HepG2 (cell line): ENCODE results near the gene TMEM63B. TPM values are rescaled to one million over a fixed set of nuclear protein-coding genes. Genes with fewer than 3 reads are reported as not detected.

Source experiments
- BHLHE40 ChIP-seq: IDR thresholded peaks from 2 replicates; pipeline ENCODE4 v1.6.1; 2011; ENCODE audit warnings: low read length, improper control_type of control experiment
- FOSL2 ChIP-seq: sonication (generic); formaldehyde crosslinking; IDR thresholded peaks from 2 replicates; pipeline ENCODE4 v1.4.0; 2020; ENCODE audit warnings: missing genetic modification reagents
- HIC2 ChIP-seq: sonication (generic); formaldehyde crosslinking; IDR thresholded peaks from 2 replicates; pipeline ENCODE4 v1.9.0; 2022; ENCODE audit warnings: low read depth, missing genetic modification reagents
- NFE2L1 ChIP-seq: sonication (generic); formaldehyde crosslinking; IDR thresholded peaks from 2 replicates; pipeline ENCODE4 v1.4.0; 2020; ENCODE audit warnings: missing genetic modification reagents, mild to moderate bottlenecking, borderline replicate concordance
- NFYC ChIP-seq: IDR thresholded peaks from 2 replicates; pipeline ENCODE4 v1.6.1; 2016; ENCODE audit warnings: missing genetic modification reagents, missing compliant biosample characterization
- NR0B2 ChIP-seq: sonication (generic); formaldehyde crosslinking; IDR thresholded peaks from 2 replicates; pipeline ENCODE4 v1.4.0; 2020; ENCODE audit warnings: mild to moderate bottlenecking, missing genetic modification reagents
- NR2C2 ChIP-seq: sonication (generic); formaldehyde crosslinking; IDR thresholded peaks from 2 replicates; pipeline ENCODE4 v1.4.0; 2020; ENCODE audit warnings: missing genetic modification reagents, mild to moderate bottlenecking, moderate library complexity, borderline replicate concordance
- PHF5A ChIP-seq: IDR thresholded peaks from one replicate; pipeline ENCODE4 v1.6.1; 2018; ENCODE audit warnings: low read depth, missing genetic modification reagents; ENCODE audit not compliant: unreplicated experiment
- RFXAP ChIP-seq: sonication (generic); formaldehyde crosslinking; IDR thresholded peaks from 2 replicates; pipeline ENCODE4 v1.4.0; 2020; ENCODE audit warnings: missing genetic modification reagents, borderline replicate concordance
- SAFB2 ChIP-seq: sonication (generic); formaldehyde crosslinking; IDR thresholded peaks from 2 replicates; pipeline ENCODE4 v1.5.1; 2020; ENCODE audit warnings: missing genetic modification reagents, low read depth, mild to moderate bottlenecking, borderline replicate concordance
- SAP130 ChIP-seq: IDR thresholded peaks from 2 replicates; pipeline ENCODE4 v1.6.1; 2016; ENCODE audit warnings: low read depth
- ZFP37 ChIP-seq: sonication (generic); formaldehyde crosslinking; IDR thresholded peaks from 2 replicates; pipeline ENCODE4 v1.4.0; 2020; ENCODE audit warnings: missing genetic modification reagents, borderline replicate concordance
- ZNF12 ChIP-seq: sonication (generic); formaldehyde crosslinking; IDR thresholded peaks from 2 replicates; pipeline ENCODE4 v1.5.0; 2020; ENCODE audit warnings: missing genetic modification reagents
- ZNF143 ChIP-seq: sonication (generic); formaldehyde crosslinking; IDR thresholded peaks from 2 replicates; pipeline ENCODE4 v1.4.0; 2020; ENCODE audit warnings: missing genetic modification reagents
- ZNF570 ChIP-seq: sonication (generic); formaldehyde crosslinking; IDR thresholded peaks from 2 replicates; pipeline ENCODE4 v1.4.0; 2020; ENCODE audit warnings: mild to moderate bottlenecking, missing genetic modification reagents, borderline replicate concordance
- ZNF879 ChIP-seq: sonication (generic); formaldehyde crosslinking; IDR thresholded peaks from 2 replicates; pipeline ENCODE4 v1.8.1; 2023; ENCODE audit warnings: missing genetic modification reagents
- polyA plus RNA-seq, 8 experiments: library from polyadenylated mRNA; depleted of rRNA in 3 of 8; stranded (reverse) in 7 of 8; unstranded in 1 of 8; fragments of >200 nt; fragmentation: Illumina TruSeq in 4 of 8; extraction: Trizol in 4 of 8; gene quantifications; 2 replicates each; pipeline versions ENCODE4 v1.2.1 to v1.2.3, GENCODE V29; 2011 to 2016; ENCODE audit warnings: low read depth in 4 of 8, missing spikeins in 1 of 8, mixed read lengths in 1 of 8; ENCODE audit not compliant: insufficient read depth in 1 of 8
- total RNA-seq, 5 experiments: library from RNA; depleted of rRNA; stranded (reverse); fragments of >200 nt; fragmentation: Illumina TruSeq; extraction: Trizol; gene quantifications; 2 replicates each; pipeline ENCODE4 v1.2.3, GENCODE V29; 2016; ENCODE audit warnings: low read depth in 1 of 5
- TF ChIP-seq, protein P1 (sequence below): sonication (generic); formaldehyde crosslinking; IDR thresholded peaks from 2 replicates; pipeline ENCODE4 v1.5.0; 2020; ENCODE audit warnings: mild to moderate bottlenecking, missing genetic modification reagents, borderline replicate concordance
- TF ChIP-seq, protein P2 (sequence below): sonication (generic); formaldehyde crosslinking; IDR thresholded peaks from 2 replicates; pipeline ENCODE4 v1.5.0; 2020; ENCODE audit warnings: mild to moderate bottlenecking, missing genetic modification reagents
- TF ChIP-seq, protein P3 (sequence below): IDR thresholded peaks from 2 replicates; pipeline ENCODE4 v1.6.1; 2016; ENCODE audit warnings: low read depth, control low read depth

Gene TMEM63B
- total and polyA plus RNA-seq, 2 of the 13 experiments (the other 11 are each of a cell fraction or from before 2014, with no cell fraction given): 27.4 to 75.8 TPM

DNA sequence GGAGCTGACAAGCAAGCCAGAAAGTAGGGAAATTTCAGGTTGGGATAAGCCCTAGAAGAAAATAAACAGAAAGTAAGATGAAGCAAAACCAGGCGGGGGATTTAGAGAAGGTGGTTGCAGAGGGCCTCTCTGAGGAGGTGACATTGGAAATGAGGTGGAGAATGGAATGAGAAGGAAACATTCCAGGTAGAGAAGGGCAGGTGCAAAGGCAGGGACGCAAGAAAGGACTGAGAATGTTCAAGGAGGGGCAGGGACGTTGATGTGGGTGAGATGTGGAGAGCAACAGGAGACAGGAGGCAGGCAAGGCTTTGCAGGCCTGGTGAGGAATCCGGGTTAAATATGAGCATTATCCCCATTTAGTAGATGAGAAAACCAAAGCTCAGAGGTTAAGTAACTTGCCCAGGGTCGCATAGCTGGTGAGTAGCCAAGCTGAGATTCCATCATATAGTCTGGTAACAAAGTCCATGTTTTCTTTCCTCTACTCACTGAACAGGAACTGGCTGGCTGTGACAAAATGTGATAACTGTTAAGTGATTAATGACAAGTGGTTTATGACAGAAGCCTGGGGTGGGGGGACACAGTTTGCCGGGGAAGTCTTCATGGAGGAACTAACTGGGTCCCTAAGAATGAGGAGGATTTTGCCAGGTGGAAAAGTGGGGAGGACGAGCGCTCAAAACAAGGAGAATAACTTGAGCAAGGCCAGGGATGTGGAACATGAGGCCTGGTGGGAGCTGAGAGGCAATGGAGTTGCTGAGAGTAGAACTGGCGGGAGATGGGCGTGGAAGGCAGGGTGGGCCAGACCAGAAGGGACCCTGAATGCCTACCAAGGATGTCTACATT lies 32.7 kb upstream of the TMEM63B start (continued):
- TF ChIP-seq NR2C2 (CRISPR knock-in tag): no peak
- TF ChIP-seq, protein P1, sequence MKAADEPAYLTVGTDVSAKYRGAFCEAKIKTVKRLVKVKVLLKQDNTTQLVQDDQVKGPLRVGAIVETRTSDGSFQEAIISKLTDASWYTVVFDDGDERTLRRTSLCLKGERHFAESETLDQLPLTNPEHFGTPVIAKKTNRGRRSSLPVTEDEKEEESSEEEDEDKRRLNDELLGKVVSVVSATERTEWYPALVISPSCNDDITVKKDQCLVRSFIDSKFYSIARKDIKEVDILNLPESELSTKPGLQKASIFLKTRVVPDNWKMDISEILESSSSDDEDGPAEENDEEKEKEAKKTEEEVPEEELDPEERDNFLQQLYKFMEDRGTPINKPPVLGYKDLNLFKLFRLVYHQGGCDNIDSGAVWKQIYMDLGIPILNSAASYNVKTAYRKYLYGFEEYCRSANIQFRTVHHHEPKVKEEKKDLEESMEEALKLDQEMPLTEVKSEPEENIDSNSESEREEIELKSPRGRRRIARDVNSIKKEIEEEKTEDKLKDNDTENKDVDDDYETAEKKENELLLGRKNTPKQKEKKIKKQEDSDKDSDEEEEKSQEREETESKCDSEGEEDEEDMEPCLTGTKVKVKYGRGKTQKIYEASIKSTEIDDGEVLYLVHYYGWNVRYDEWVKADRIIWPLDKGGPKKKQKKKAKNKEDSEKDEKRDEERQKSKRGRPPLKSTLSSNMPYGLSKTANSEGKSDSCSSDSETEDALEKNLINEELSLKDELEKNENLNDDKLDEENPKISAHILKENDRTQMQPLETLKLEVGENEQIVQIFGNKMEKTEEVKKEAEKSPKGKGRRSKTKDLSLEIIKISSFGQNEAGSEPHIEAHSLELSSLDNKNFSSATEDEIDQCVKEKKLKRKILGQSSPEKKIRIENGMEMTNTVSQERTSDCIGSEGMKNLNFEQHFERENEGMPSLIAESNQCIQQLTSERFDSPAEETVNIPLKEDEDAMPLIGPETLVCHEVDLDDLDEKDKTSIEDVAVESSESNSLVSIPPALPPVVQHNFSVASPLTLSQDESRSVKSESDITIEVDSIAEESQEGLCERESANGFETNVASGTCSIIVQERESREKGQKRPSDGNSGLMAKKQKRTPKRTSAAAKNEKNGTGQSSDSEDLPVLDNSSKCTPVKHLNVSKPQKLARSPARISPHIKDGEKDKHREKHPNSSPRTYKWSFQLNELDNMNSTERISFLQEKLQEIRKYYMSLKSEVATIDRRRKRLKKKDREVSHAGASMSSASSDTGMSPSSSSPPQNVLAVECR (CRISPR knock-in tag): peak; percentile 43
- no peak; the same call in 1 of the 2 replicates for TF ChIP-seq ZNF143 (CRISPR knock-in tag)
- TF ChIP-seq SAFB2 (CRISPR knock-in tag): peak; percentile 63; the same call in 1 of the 2 replicates
- TF ChIP-seq NFYC (CRISPR knock-in tag): no peak; the same call in 1 of the 2 replicates
- TF ChIP-seq BHLHE40: no peak
- TF ChIP-seq HIC2 (CRISPR knock-in tag): 0 out of 2 replicates have a peak, but pooled peaks have one; percentile 55
- TF ChIP-seq, protein P2, sequence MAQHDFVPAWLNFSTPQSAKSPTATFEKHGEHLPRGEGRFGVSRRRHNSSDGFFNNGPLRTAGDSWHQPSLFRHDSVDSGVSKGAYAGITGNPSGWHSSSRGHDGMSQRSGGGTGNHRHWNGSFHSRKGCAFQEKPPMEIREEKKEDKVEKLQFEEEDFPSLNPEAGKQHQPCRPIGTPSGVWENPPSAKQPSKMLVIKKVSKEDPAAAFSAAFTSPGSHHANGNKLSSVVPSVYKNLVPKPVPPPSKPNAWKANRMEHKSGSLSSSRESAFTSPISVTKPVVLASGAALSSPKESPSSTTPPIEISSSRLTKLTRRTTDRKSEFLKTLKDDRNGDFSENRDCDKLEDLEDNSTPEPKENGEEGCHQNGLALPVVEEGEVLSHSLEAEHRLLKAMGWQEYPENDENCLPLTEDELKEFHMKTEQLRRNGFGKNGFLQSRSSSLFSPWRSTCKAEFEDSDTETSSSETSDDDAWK (CRISPR knock-in tag): no peak
- TF ChIP-seq SAP130 (CRISPR knock-in tag): peak; percentile 86
- TF ChIP-seq NFE2L1 (CRISPR knock-in tag): no peak
- no peak for TF ChIP-seq ZNF879
- no peak for TF ChIP-seq ZFP37 (CRISPR knock-in tag)
- TF ChIP-seq RFXAP (CRISPR knock-in tag): peak; percentile 52; the same call in 1 of the 2 replicates
- peak; percentile 75 for TF ChIP-seq FOSL2
- TF ChIP-seq, protein P3, sequence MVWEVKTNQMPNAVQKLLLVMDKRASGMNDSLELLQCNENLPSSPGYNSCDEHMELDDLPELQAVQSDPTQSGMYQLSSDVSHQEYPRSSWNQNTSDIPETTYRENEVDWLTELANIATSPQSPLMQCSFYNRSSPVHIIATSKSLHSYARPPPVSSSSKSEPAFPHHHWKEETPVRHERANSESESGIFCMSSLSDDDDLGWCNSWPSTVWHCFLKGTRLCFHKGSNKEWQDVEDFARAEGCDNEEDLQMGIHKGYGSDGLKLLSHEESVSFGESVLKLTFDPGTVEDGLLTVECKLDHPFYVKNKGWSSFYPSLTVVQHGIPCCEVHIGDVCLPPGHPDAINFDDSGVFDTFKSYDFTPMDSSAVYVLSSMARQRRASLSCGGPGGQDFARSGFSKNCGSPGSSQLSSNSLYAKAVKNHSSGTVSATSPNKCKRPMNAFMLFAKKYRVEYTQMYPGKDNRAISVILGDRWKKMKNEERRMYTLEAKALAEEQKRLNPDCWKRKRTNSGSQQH (CRISPR knock-in tag): 0 out of 2 replicates have a peak, but pooled peaks have one; percentile 71
- peak; percentile 66; the same call in 1 of the 2 replicates for TF ChIP-seq NR0B2 (CRISPR knock-in tag)
- peak; percentile 86 for TF ChIP-seq PHF5A (CRISPR knock-in tag)
- TF ChIP-seq ZNF570 (CRISPR knock-in tag): no peak
- TF ChIP-seq ZNF12: no peak
